NCI-H146 treated with DMSO at 0.1 percent for 48 hours (cell line): Measurements from ENCODE around the gene MDH1.

ENCODE experiments used
- DNase-seq: peaks from one replicate; lab custom pipeline; 2025; ENCODE audit not compliant: unreplicated experiment; lab: John Stamatoyannopoulos, UW

Gene MDH1

GRCh38 chr2:63628403-63628942 lies 39.7 kb downstream of the MDH1 start:
- no peak for DNase-seq

- DNase-seq = no peak
These were observed 42.7 kb downstream of the MDH1 start for GRCh38 chr2:63631501-63631900.

- no peak for DNase-seq
These were observed 43.6 kb downstream of the MDH1 start for GRCh38 chr2:63632382-63632781.

GRCh38 chr2:63639344-63639743 lies 50.6 kb downstream of the MDH1 start:
- DNase-seq = no peak

GRCh38 chr2:63642946-63643345 lies 54.2 kb downstream of the MDH1 start:
- no peak for DNase-seq

- no peak for DNase-seq
These were observed 54.7 kb downstream of the MDH1 start for GRCh38 chr2:63643486-63643885.

GRCh38 chr2:63648632-63649031 lies 59.9 kb downstream of the MDH1 start:
- DNase-seq = no peak

GRCh38 chr2:63649829-63650228 lies 61.1 kb downstream of the MDH1 start:
- DNase-seq = no peak

- no peak for DNase-seq
These were observed 62.0 kb downstream of the MDH1 start for GRCh38 chr2:63650756-63651155.

GRCh38 chr2:63651356-63651755 lies 62.6 kb downstream of the MDH1 start:
- no peak for DNase-seq

GRCh38 chr2:63651861-63652651 lies 63.3 kb downstream of the MDH1 start:
- no peak for DNase-seq

GRCh38 chr2:63652652-63652985 lies 63.9 kb downstream of the MDH1 start:
- DNase-seq = no peak

GRCh38 chr2:63654959-63655358 lies 66.2 kb downstream of the MDH1 start:
- DNase-seq = no peak
